Measurements from ENCODE around the gene COL12A1. TPM values are rescaled to one million over a fixed set of nuclear protein-coding genes. Genes with fewer than 3 reads are reported as not detected.

The COL12A1 gene
- total and polyA plus RNA-seq, 10 of the 15 experiments (the other 5 are each of a cell fraction or from before 2014, with no cell fraction given): under 0.01 to 0.69 (median 0.11) TPM; not detected in 6

GRCh38 chr6:75070244-75070643 is 135.6 kb downstream of the COL12A1 start:
- intact Hi-C loops (cut with micrococcal nuclease; ENCODE audit: unreplicated experiment): no loop called here
- in situ Hi-C loops (cut with MboI): no loop called here
- CTCF ChIA-PET: interaction anchor here (1.3 kb wide), 1 partner anchor 134 kb away, joined by 3 read pairs; no protein-coding TSS in a partner anchor

More at GRCh38 chr6:75070244-75070643, 135.6 kb downstream of the COL12A1 start:
- FAIRE-seq (no peak), DNase-seq (ENCODE audit: low read depth, low spot score) (no peak), ATAC-seq (no peak)
- TF ChIP-seq CBX3 (IDR thresholded peaks at IDR 0.05; ENCODE audit: borderline replicate concordance, low read depth) (no peak), SMARCA5 (IDR thresholded peaks at IDR 0.05) (no peak), USF2 (IDR thresholded peaks at IDR 0.05; ENCODE audit: borderline replicate concordance, low read depth, low read length) (no peak), DPF2 (IDR thresholded peaks at IDR 0.05) (no peak), MLLT1 (IDR thresholded peaks at IDR 0.05) (no peak), CHD1 (IDR thresholded peaks at IDR 0.05; ENCODE audit: low read depth, low read length) (no peak), ZNF622 (IDR thresholded peaks at IDR 0.05) (no peak), NR2F1 (conservative IDR thresholded peaks at IDR 0.05) (no peak), TCF3 (IDR thresholded peaks at IDR 0.05; ENCODE audit: borderline replicate concordance, insufficient read depth, low read depth, low read length) (no peak), SPI1 (IDR thresholded peaks at IDR 0.05; ENCODE audit: borderline replicate concordance, insufficient read depth, low read depth, low read length) (no peak), PML (IDR thresholded peaks at IDR 0.05; ENCODE audit: low read length) (no peak), IKZF2 (IDR thresholded peaks at IDR 0.05) (no peak)
- H3K4me3 ChIP-seq: no peak overlapping the region
- SMC1A ChIA-PET (ENCODE audit: uncharacterized antibody, unreplicated experiment): no interaction called here
- H3K27me3 ChIP-seq (replicated peaks in 1 of 2; ENCODE audit: control insufficient read depth in 2 of 2, insufficient read depth in 2 of 2, low read length in 1 of 2): no peaks in the 10 kb centered on the region
- no peaks in the 10 kb centered on the region for H4K20me1 ChIP-seq (ENCODE audit: control insufficient read depth, insufficient read depth)
- POLR2A ChIA-PET: interaction anchor here (0.6 kb wide), 1 partner anchor 13 kb away, joined by 4 read pairs; no protein-coding TSS in a partner anchor
- no peak overlapping the region for H2AFZ ChIP-seq (ENCODE audit: control insufficient read depth, low read depth, low read length)
- RAD21 ChIA-PET (ENCODE audit: unreplicated experiment): no interaction called here
- no peak overlapping the region for H3K27ac ChIP-seq (ENCODE audit: control insufficient read depth, insufficient read depth)
- no peaks in the 10 kb centered on the region for H3K9me3 ChIP-seq (replicated peaks; ENCODE audit: control insufficient read depth, insufficient read depth, low read length)
- no TSS peak for BruUV-seq (replicated peaks)
- H3K79me2 ChIP-seq (ENCODE audit: control insufficient read depth, insufficient read depth, low read length): no peaks in the 10 kb centered on the region
- H3K36me3 ChIP-seq (ENCODE audit: control insufficient read depth in 2 of 2, insufficient read depth in 2 of 2, low read length in 1 of 2): no peaks in the 10 kb centered on the region
- H3K9ac ChIP-seq (ENCODE audit: control insufficient read depth, insufficient read depth, low read length): no peak overlapping the region
- no peaks in the 10 kb centered on the region for H3K4me1 ChIP-seq (ENCODE audit: control insufficient read depth, insufficient read depth, low read length)
- 4% methylated on average over 1 of the region's 1 CpG for WGBS (ENCODE audit: insufficient coverage, insufficient replicate concordance, low lambda C conversion rate, missing lambda C conversion rate)
- H3K4me2 ChIP-seq (ENCODE audit: control insufficient read depth, insufficient read depth): no peak overlapping the region
